ENCODE results near the gene SUGP1. TPM values are rescaled to one million over a fixed set of nuclear protein-coding genes. Genes with fewer than 3 reads are reported as not detected.

SUGP1 gene
- total RNA-seq, 1 experiment from 2014 or later = 81.3 TPM

GRCh38 chr19:19354007-19354406, 33.7 kb upstream of the SUGP1 start:
- no peaks in the 10 kb centered on the region for H3K27me3 Mint-ChIP-seq (ENCODE audit: low read depth)
- CTCF ChIA-PET = no interaction called here
- POLR2A ChIA-PET = no interaction called here
- ATAC-seq (no peak), DNase-seq (ENCODE audit: low spot score) (no peak)
- peaks cover 26% of the 10 kb centered on the region for H3K36me3 Mint-ChIP-seq
- H3K4me3 Mint-ChIP-seq = no peak overlapping the region
- H3K4me1 Mint-ChIP-seq = no peaks in the 10 kb centered on the region
- TF ChIP-seq ZNF532 (CRISPR knock-in tag; IDR thresholded peaks at IDR 0.05; ENCODE audit: borderline replicate concordance) = no peak
- TF ChIP-seq CREB1 (CRISPR knock-in tag; IDR thresholded peaks at IDR 0.05) = no peak
- no peak for TF ChIP-seq ZNF423 (CRISPR knock-in tag; IDR thresholded peaks at IDR 0.05)
- TF ChIP-seq MYBL2 (CRISPR knock-in tag; IDR thresholded peaks at IDR 0.05) = no peak
- no peak for TF ChIP-seq ZNF512 (CRISPR knock-in tag; IDR thresholded peaks at IDR 0.05; ENCODE audit: borderline replicate concordance)
- TF ChIP-seq USF2 (CRISPR knock-in tag; IDR thresholded peaks at IDR 0.05) = no peak
- no peak for TF ChIP-seq E2F5 (CRISPR knock-in tag; IDR thresholded peaks at IDR 0.05)
- TF ChIP-seq STAT6 (CRISPR knock-in tag; conservative IDR thresholded peaks at IDR 0.05; ENCODE audit: low read depth) = no peak
- no peak for TF ChIP-seq ZNF263 (CRISPR knock-in tag; IDR thresholded peaks at IDR 0.05; ENCODE audit: low read depth)
- TF ChIP-seq NR3C1 (CRISPR knock-in tag; conservative IDR thresholded peaks at IDR 0.05; ENCODE audit: low read depth) = no peak
- TF ChIP-seq ZMAT4 (CRISPR knock-in tag; IDR thresholded peaks at IDR 0.05) = no peak
- TF ChIP-seq E2F4 (CRISPR knock-in tag; IDR thresholded peaks at IDR 0.05; ENCODE audit: borderline replicate concordance, low read depth) = no peak
- no peak for TF ChIP-seq NR2C2 (CRISPR knock-in tag; IDR thresholded peaks at IDR 0.05)
- TF ChIP-seq ZNF671 (CRISPR knock-in tag; IDR thresholded peaks at IDR 0.05) = no peak
- TF ChIP-seq CBFB (CRISPR knock-in tag; IDR thresholded peaks at IDR 0.05; ENCODE audit: low read depth) = no peak
- no peak for TF ChIP-seq JUN (CRISPR knock-in tag; IDR thresholded peaks at IDR 0.05)
- no peak for TF ChIP-seq CREM (CRISPR knock-in tag; IDR thresholded peaks at IDR 0.05)
- TF ChIP-seq ATF6 (CRISPR knock-in tag; IDR thresholded peaks at IDR 0.05) = no peak
- TF ChIP-seq ZNF317 (CRISPR knock-in tag; IDR thresholded peaks at IDR 0.05; ENCODE audit: borderline replicate concordance, low read depth) = no peak
- TF ChIP-seq FOXJ3 (CRISPR knock-in tag; IDR thresholded peaks at IDR 0.05; ENCODE audit: borderline replicate concordance) = no peak
- H3K9me3 Mint-ChIP-seq = no peaks in the 10 kb centered on the region
- no peak overlapping the region for H3K27ac Mint-ChIP-seq
